ENCODE measurements around the gene SUPT20HL2.

SUPT20HL2 gene

GRCh38 chrX:24264383-24264782 is 49.5 kb downstream of the SUPT20HL2 start:
- no peak for DNase-seq (ENCODE audit: low read depth, low spot score)
- H3K4me3 ChIP-seq (ENCODE audit: low read length) = no peak overlapping the region

GRCh38 chrX:24262309-24262708 is 51.6 kb downstream of the SUPT20HL2 start:
- no peak for DNase-seq (ENCODE audit: low read depth, low spot score)
- no peak overlapping the region for H3K4me3 ChIP-seq (ENCODE audit: low read length)

All from Jurkat, Clone E6-1 (cell line).